ENCODE data around the gene GALNT10. TPM values are rescaled to one million over a fixed set of nuclear protein-coding genes. Genes with fewer than 3 reads are reported as not detected.

The GALNT10 gene
- total and polyA plus RNA-seq, 2 of the 4 experiments (the other 2 are of a cell fraction), result 46.2 to 67.0 TPM

- Histone ChIP-seq H3K79me1 (ENCODE audit: low read depth in 1 of 2, low read length in 2 of 2) (peaks cover 22 to 66% of the 10 kb centered on the region in 2 experiments), H2BK20ac (ENCODE audit: low read depth, low read length) (peak overlapping the region; percentile 51), H3K4me3 (ENCODE audit: insufficient read depth, low read depth, low read length) (no peak overlapping the region), H3K27ac (ENCODE audit: insufficient read depth, low read length) (peak overlapping the region; percentile 5), H3K36me3 (ENCODE audit: control insufficient read depth, insufficient read depth, low read length) (0 out of 2 replicates have a peak, but pooled peaks cover 2% of the 10 kb centered on the region), H2AK5ac (ENCODE audit: low read depth, low read length) (peak overlapping the region; percentile 31; the same call in 1 of the 2 replicates), H3K9me1 (ENCODE audit: insufficient read depth, low read length) (peaks cover 44% of the 10 kb centered on the region), H3K56ac (ENCODE audit: extremely low read depth, insufficient read depth, low read length) (no peak overlapping the region), H3K27me3 (ENCODE audit: control insufficient read depth, insufficient read depth, low read length) (no peaks in the 10 kb centered on the region), H2BK120ac (ENCODE audit: low read depth, low read length) (peak overlapping the region; percentile 73), H3K4me1 (ENCODE audit: control insufficient read depth, insufficient read depth, low read length) (peaks cover 31% of the 10 kb centered on the region), H3K14ac (replicated peaks; ENCODE audit: low read depth, low read length) (peak overlapping the region; percentile 79), H3K23ac (ENCODE audit: low read depth, low read length) (peak overlapping the region; percentile 6), H4K5ac (ENCODE audit: low read depth, low read length) (no peak overlapping the region), H3K9ac (ENCODE audit: low read depth, low read length) (no peak overlapping the region), H2BK5ac (ENCODE audit: low read depth, low read length, poor library complexity, severe bottlenecking) (peak overlapping the region; percentile 80), H3K4me2 (ENCODE audit: low read depth, low read length) (peak overlapping the region; percentile 10; the same call in 1 of the 2 replicates), H3K18ac (ENCODE audit: low read depth, low read length) (peak overlapping the region; percentile 16; the same call in 1 of the 2 replicates), H4K20me1 (ENCODE audit: insufficient read depth, low read length) (no peaks in the 10 kb centered on the region), H2BK15ac (ENCODE audit: low read depth, low read length) (peak overlapping the region; percentile 41; the same call in 2 of the 3 replicates), H2AK9ac (replicated peaks; ENCODE audit: low read depth, low read length, poor library complexity) (no peak overlapping the region), H4K91ac (ENCODE audit: insufficient read depth, low read depth, low read length) (peak overlapping the region; percentile 39; the same call in 1 of the 2 replicates), H4K8ac (ENCODE audit: low read depth in 2 of 2, low read length in 2 of 2) (peak overlapping the region; percentile 15 to 48; a peak in 3 of 4 replicates), H3K4ac (ENCODE audit: low read depth, low read length) (peak overlapping the region; percentile 51), H3K9me3 (ENCODE audit: control insufficient read depth, insufficient read depth, low read length) (no peaks in the 10 kb centered on the region), H2AFZ (replicated peaks; ENCODE audit: low read length, poor library complexity) (no peak overlapping the region)
- ATAC-seq (ENCODE audit: low read depth) (peak; percentile 12), DNase-seq (peak; percentile 58)
- WGBS, 2 experiments (ENCODE audit: extremely low coverage in 2 of 2, insufficient read length in 1 of 2), result 0% methylated on average over 1 of the region's 1 CpG; no CpG with 5 or more reads in 1 of the 2 experiments
- intact Hi-C loops (cut with micrococcal nuclease), result loop anchor here (5.0 kb wide), 1 partner anchor 79 kb away; no protein-coding TSS in a partner anchor
- in situ Hi-C loops (cut with MboI; ENCODE audit: low sequenced_read_pairs), result no loop called here
- no TSS peak for BruUV-seq (replicated peaks)
- dilution Hi-C loops (cut with HindIII; ENCODE audit: low sequenced_read_pairs, unreplicated experiment), result no loop called here
- CTCF ChIA-PET, result no interaction called here
- POLR2A ChIA-PET (ENCODE audit: unreplicated experiment), result interaction anchor here (0.6 kb wide), 1 partner anchor 26 kb away, joined by 4 read pairs; no protein-coding TSS in a partner anchor
- TF ChIP-seq, protein P1, sequence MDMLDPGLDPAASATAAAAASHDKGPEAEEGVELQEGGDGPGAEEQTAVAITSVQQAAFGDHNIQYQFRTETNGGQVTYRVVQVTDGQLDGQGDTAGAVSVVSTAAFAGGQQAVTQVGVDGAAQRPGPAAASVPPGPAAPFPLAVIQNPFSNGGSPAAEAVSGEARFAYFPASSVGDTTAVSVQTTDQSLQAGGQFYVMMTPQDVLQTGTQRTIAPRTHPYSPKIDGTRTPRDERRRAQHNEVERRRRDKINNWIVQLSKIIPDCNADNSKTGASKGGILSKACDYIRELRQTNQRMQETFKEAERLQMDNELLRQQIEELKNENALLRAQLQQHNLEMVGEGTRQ (IDR thresholded peaks at IDR 0.05; ENCODE audit: low read depth, low read length), result no peak
- no peak for TF ChIP-seq RFX5 (IDR thresholded peaks at IDR 0.05; ENCODE audit: low read depth, low read length)
- TF ChIP-seq RCOR1 (IDR thresholded peaks at IDR 0.05; ENCODE audit: insufficient replicate concordance, low read length), result no peak
- no peak for TF ChIP-seq RAD21 (IDR thresholded peaks at IDR 0.05; ENCODE audit: low read length)
- TF ChIP-seq MAFK (IDR thresholded peaks at IDR 0.05; ENCODE audit: low read depth, low read length), result no peak
- TF ChIP-seq FOS (IDR thresholded peaks at IDR 0.05; ENCODE audit: low read depth, low read length), result no peak
- no peak for TF ChIP-seq NFE2L2 (IDR thresholded peaks at IDR 0.05; ENCODE audit: low read depth, low read length)
- no peak for TF ChIP-seq BHLHE40 (IDR thresholded peaks at IDR 0.05; ENCODE audit: low read depth, low read length)
- no peak for TF ChIP-seq MAZ (IDR thresholded peaks at IDR 0.05; ENCODE audit: borderline replicate concordance, low read depth, low read length)
- no peak for TF ChIP-seq POLR2A (IDR thresholded peaks at IDR 0.05; ENCODE audit: low read depth, low read length)
- TF ChIP-seq SMC3 (IDR thresholded peaks at IDR 0.05; ENCODE audit: low read depth, low read length), result no peak
These were observed 175.3 kb downstream of the GALNT10 start for GRCh38 chr5:154365823-154366222.

Measured in IMR-90 (cell line).